ENCODE data around the gene GLIPR1.
A peak's percentile ranks its signal among the peaks of the same experiment; 100 is the strongest.
"Not testable (repeated sequence)": the region's sequence is repeated elsewhere in the genome, so short reads cannot be mapped to it uniquely, and the experiment has no call there.

Gene GLIPR1

GRCh38 chr12:75476071-75476470 lies 4.5 kb upstream of the GLIPR1 start:
- no peak for DNase-seq

- no peak for DNase-seq
Observed at GRCh38 chr12:75477137-75477536, 3.4 kb upstream of the GLIPR1 start.

GRCh38 chr12:75478116-75478794 lies 2.3 kb upstream of the GLIPR1 start:
- peak; percentile 50 for DNase-seq

- no peak for DNase-seq
Observed at GRCh38 chr12:75479963-75480461, 543 bp upstream of the GLIPR1 start.

- DNase-seq: no peak
Observed at GRCh38 chr12:75481013-75481705, 604 bp downstream of the GLIPR1 start.

- DNase-seq: no peak
Observed at GRCh38 chr12:75481774-75482173, 1.2 kb downstream of the GLIPR1 start.

- no peak for DNase-seq
Observed at GRCh38 chr12:75482646-75483045, 2.1 kb downstream of the GLIPR1 start.

- DNase-seq: no peak
Observed at GRCh38 chr12:75483431-75483830, 2.9 kb downstream of the GLIPR1 start.

GRCh38 chr12:75484450-75484849 lies 3.9 kb downstream of the GLIPR1 start:
- not testable (repeated sequence) for DNase-seq

- no peak for DNase-seq
Observed at GRCh38 chr12:75487308-75487707, 6.8 kb downstream of the GLIPR1 start.

GRCh38 chr12:75488553-75488952 lies 8.0 kb downstream of the GLIPR1 start:
- DNase-seq: peak; percentile 32

- no peak for DNase-seq
Observed at GRCh38 chr12:75489187-75489586, 8.6 kb downstream of the GLIPR1 start.

- peak; percentile 39 for DNase-seq
Observed at GRCh38 chr12:75489613-75490210, 9.2 kb downstream of the GLIPR1 start.

- no peak for DNase-seq
Observed at GRCh38 chr12:75491169-75491568, 10.6 kb downstream of the GLIPR1 start.

- DNase-seq: no peak
Observed at GRCh38 chr12:75503459-75503858, 22.9 kb downstream of the GLIPR1 start.

GRCh38 chr12:75503866-75504265 lies 23.3 kb downstream of the GLIPR1 start:
- DNase-seq: no peak

GRCh38 chr12:75505706-75506312 lies 25.3 kb downstream of the GLIPR1 start:
- DNase-seq: no peak

GRCh38 chr12:75507086-75507485 lies 26.5 kb downstream of the GLIPR1 start:
- DNase-seq: no peak

- DNase-seq: no peak
Observed at GRCh38 chr12:75508159-75508558, 27.6 kb downstream of the GLIPR1 start.

GRCh38 chr12:75509621-75510020 lies 29.1 kb downstream of the GLIPR1 start:
- DNase-seq: no peak

- DNase-seq: peak; percentile 90
Observed at GRCh38 chr12:75511116-75512048, 30.8 kb downstream of the GLIPR1 start, which contains the start of gene KRR1. TSS of gene KRR1 (minus strand) at chr12:75511609. CDS start at chr12:75511597, 12 bp downstream.

GRCh38 chr12:75521224-75521623 lies 40.7 kb downstream of the GLIPR1 start:
- not testable (repeated sequence) for DNase-seq
